WI38 (cell line): ENCODE results near the gene OPN1SW.
A peak's percentile ranks its signal among the peaks of the same experiment; 100 is the strongest.

Experiments
- H3K4me3 ChIP-seq: 2 replicates; pipeline ENCODE4 v1.5.1; 2011; ENCODE audit warnings: low read depth, mild to moderate bottlenecking, control low read depth, low read length
- TF ChIP-seq, protein P1 (sequence below): IDR thresholded peaks from 2 replicates; pipeline ENCODE4 v1.5.1; 2012; ENCODE audit warnings: low read depth, mild to moderate bottlenecking, control low read depth, low read length

The OPN1SW gene

DNA sequence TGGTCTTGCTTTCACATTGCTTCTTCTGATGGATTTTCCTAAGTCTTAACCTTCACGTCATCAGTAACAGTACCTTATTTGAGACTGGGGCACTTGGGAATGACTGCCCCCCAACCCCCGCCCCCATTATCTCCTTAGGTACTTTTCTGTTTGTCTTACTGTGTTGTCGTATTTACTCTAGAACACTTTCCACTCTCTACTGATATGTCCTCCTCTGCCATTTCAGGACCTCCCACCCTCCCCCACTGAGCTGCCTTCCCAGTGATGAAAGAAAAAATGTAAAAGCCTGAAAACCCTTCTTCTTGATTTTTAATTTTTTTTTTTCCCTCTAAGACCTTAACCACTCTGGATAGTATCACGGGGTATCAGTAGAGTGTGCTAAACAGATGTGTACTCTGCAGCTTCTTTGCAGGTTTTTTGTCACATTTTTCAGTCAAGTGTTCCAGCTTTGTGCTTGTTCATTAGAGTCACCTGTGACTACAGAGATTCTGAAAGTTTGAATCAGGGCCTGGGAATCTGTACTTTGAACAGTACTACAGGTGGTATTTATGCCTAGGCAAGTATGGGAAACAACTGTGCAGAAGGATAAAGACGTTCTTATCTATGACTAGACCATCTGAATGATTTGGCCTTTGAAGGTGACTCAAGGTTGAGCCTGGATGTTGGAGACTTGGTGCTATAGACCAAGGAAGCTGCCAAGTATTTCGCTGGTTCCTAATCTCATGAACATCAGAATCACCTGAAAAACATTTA lies 28.1 kb downstream of the OPN1SW start:
- TF ChIP-seq, protein P1, sequence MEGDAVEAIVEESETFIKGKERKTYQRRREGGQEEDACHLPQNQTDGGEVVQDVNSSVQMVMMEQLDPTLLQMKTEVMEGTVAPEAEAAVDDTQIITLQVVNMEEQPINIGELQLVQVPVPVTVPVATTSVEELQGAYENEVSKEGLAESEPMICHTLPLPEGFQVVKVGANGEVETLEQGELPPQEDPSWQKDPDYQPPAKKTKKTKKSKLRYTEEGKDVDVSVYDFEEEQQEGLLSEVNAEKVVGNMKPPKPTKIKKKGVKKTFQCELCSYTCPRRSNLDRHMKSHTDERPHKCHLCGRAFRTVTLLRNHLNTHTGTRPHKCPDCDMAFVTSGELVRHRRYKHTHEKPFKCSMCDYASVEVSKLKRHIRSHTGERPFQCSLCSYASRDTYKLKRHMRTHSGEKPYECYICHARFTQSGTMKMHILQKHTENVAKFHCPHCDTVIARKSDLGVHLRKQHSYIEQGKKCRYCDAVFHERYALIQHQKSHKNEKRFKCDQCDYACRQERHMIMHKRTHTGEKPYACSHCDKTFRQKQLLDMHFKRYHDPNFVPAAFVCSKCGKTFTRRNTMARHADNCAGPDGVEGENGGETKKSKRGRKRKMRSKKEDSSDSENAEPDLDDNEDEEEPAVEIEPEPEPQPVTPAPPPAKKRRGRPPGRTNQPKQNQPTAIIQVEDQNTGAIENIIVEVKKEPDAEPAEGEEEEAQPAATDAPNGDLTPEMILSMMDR = no peak
- H3K4me3 ChIP-seq = no peak overlapping the region

DNA sequence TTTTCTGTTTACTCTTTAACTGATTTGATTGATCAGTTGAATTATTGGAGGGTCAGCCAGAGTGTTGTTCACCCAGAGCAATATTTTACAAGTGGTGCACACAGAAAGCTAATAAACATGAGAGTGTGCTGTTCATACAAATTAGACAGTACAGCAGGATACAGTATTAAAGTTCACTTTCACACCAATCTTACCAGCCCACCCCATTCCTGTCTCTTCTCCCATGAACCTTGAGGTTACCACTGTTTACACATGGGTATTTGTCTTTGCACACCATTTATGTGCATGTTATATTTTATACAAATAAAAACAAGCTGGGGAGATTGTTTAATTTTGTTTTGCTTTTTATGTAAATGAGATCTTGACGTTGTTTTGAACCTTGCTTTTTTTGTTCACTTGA lies 29.9 kb downstream of the OPN1SW start:
- TF ChIP-seq, protein P1 = no peak
- H3K4me3 ChIP-seq = no peak overlapping the region

DNA sequence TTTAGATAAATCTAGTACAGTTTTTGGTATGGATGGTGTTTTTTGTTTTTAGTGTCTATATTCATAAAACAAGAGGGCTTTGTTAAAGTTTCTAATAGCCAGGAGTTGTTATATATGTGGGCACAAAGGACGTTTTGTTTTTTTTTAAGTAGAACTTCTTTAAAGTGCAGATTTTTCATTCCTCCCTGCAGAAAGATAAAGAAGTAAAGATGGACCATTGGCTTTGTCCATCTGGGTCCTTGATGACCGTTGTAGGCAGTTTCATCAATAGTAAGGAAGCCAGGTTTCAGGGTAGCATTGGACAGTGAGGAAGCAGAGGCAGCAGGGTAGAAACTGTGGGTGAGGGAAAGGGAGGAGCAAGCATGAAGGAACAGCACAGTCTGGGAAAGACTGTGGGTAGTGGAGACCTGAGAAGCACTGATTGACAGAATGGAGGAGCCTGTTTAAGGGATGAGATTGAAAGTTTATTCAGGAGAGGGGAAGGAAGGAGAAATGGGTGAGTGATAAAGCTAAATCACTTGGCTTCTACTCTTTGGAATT lies 31.2 kb downstream of the OPN1SW start:
- TF ChIP-seq, protein P1 = no peak
- H3K4me3 ChIP-seq = no peak overlapping the region

DNA sequence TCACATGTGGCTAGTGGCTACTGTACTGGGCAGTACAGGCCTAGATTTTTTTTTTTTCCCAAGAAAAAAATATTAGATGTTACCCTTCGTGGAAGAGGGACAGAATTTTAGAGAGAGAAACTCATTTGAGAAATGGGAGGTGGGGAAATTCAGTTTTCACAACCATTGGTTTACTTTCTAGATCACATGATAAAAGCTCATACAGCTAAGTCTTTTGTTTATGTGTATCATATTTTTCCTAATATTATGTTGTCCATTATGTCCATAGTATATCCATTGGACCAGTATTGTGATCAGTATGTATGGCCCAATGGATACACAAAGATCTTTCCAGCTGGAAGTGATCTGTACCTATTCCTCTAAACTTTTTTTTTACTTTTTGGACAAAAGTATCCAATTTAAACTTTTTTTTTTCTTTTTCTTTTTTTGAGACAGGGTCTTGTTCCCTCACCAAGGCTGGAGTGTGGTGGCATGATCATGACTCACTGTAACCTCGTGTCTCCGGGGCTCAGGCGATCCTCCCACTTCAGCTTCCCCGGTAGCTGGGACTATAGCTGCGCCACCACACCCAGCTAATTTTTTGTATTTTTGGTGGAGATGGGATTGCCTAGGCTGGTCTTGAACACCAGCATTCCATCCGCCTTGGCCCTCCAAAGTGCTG lies 32.4 kb downstream of the OPN1SW start:
- H3K4me3 ChIP-seq = no peak overlapping the region
- TF ChIP-seq, protein P1 = no peak

DNA sequence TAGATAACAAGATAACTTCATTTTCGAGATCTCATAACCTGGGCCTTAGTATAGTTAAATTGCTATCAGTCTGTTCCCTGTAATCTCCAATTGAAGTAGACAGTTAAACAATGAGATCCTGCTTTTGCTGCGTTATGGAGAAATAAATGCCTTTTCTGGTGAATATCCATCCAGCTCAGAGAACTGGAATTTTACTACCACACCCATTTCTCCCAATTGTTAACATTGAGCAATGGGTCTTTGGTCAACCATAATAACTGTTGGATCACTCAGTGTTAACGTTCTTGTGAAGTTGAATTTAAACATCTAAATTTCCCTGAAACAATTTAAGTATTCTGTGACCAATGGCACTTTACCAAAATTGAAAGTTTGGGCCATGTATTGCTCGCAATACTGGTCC lies 33.4 kb downstream of the OPN1SW start:
- TF ChIP-seq, protein P1 = no peak

DNA sequence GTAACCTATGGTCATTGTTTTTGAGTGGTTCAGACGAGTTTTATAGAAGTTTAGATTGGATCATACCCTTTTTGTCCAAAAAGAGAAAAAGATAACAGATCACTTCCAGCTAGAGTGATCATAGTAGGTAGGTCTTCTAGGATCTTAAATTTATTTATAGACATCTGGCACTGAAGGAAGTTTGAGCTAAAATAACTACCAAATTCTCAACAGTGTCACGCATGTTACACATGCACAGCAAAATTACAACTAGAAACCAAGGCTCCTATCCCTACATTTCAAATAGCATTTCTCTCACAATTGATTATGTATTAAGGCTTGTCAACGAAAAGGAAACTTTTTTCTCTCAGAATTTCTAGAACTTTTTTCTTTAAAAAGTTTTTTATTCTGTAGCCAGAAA lies 34.1 kb downstream of the OPN1SW start:
- TF ChIP-seq, protein P1 = no peak
- H3K4me3 ChIP-seq = peak overlapping the region; percentile 81

More for the DNA sequence above, 33.4 kb downstream of the OPN1SW start:
- H3K4me3 ChIP-seq = peak overlapping the region; percentile 81

DNA sequence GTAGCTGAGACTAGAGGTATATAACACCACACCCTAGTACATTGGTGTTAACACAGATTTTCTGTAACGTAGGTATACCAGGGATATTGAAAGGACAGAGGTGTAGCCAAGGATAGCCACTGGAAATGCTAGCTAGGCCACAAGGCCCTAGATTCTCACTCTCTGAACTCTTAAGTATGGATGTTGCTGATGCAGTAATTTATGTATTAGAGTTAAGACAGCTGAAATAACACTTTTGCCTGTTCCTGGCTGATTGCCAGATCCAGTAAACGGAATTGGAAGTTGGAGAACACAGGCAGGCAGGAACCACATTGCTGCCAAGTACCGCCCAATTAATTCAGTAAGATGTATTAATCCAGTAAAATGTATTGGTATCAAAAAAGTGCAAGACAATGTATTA lies 34.6 kb downstream of the OPN1SW start:
- TF ChIP-seq, protein P1 = no peak
- peak overlapping the region; percentile 81 for H3K4me3 ChIP-seq
